Measurements from ENCODE around the gene FGD5. TPM values are rescaled to one million over a fixed set of nuclear protein-coding genes. Genes with fewer than 3 reads are reported as not detected.

Gene FGD5
- total and polyA plus RNA-seq, 2 donors from 2014 or later, result 18.7 to 40.1 TPM

DNA sequence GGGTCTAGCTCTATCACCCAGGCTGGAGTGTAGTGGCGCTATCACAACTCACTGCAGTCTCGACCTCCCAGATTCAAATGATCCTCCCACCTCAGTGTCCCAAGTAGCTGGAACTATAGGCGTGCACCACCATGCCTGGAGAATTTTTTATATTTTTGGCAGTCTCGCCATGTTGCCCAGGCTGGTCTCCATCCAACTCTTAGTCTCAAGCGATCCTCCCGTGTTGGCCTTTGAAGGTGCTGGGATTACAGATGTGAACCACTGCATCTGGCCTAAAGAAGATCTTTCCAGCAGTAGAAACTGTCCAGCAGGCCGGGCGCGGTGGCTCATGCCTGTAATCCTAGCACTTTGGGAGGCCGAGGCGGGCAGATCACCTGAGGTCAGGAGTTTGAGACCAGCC is 73.5 kb downstream of the FGD5 start:
- Histone ChIP-seq H3K27ac (ENCODE audit: low read depth in 2 of 2, low read length in 2 of 2) (no peak overlapping the region), H3K9ac (ENCODE audit: low read length in 3 of 3) (no peak overlapping the region), H3K4me3 (ENCODE audit: low read length in 3 of 3) (no peak overlapping the region), H3K4me1 (ENCODE audit: control insufficient read depth in 2 of 3, insufficient read depth in 2 of 3, low read depth in 1 of 3, low read length in 3 of 3) (no peaks in the 10 kb centered on the region), H3K36me3 (ENCODE audit: control insufficient read depth in 2 of 3, insufficient read depth in 3 of 3, low read length in 3 of 3) (no peaks in the 10 kb centered on the region), H3K9me3 (ENCODE audit: control insufficient read depth in 2 of 3, insufficient read depth in 1 of 3, low read length in 3 of 3) (no peaks in the 10 kb centered on the region), H3K27me3 (ENCODE audit: control insufficient read depth, insufficient read depth, low read length) (no peaks in the 10 kb centered on the region)
- no peak for FAIRE-seq
- DNase-seq, result no peak
- intact Hi-C loops (cut with DNase I), result no loop called here
- TF ChIP-seq, protein P1, sequence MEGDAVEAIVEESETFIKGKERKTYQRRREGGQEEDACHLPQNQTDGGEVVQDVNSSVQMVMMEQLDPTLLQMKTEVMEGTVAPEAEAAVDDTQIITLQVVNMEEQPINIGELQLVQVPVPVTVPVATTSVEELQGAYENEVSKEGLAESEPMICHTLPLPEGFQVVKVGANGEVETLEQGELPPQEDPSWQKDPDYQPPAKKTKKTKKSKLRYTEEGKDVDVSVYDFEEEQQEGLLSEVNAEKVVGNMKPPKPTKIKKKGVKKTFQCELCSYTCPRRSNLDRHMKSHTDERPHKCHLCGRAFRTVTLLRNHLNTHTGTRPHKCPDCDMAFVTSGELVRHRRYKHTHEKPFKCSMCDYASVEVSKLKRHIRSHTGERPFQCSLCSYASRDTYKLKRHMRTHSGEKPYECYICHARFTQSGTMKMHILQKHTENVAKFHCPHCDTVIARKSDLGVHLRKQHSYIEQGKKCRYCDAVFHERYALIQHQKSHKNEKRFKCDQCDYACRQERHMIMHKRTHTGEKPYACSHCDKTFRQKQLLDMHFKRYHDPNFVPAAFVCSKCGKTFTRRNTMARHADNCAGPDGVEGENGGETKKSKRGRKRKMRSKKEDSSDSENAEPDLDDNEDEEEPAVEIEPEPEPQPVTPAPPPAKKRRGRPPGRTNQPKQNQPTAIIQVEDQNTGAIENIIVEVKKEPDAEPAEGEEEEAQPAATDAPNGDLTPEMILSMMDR (IDR thresholded peaks at IDR 0.05; ENCODE audit: borderline replicate concordance, extremely low read depth, insufficient read depth), result no peak

DNA sequence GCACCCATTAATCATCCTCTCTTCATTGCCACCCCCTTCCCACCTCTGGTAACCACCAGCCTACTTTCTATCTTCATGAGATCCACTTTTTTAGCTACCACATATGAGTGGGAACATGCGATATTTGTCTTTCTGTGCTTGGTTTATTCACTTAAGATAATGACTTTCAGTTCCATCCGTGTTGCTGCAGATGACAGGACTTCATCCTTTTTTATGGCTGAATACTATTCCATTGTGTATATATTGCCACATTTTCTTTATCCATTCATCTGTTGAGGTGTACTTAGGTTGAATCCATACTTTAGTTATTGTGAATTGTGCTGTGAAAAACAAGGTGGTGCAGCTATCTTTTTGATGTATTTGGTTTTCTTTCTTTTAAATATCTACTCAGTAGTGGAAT is 75.3 kb downstream of the FGD5 start:
- Histone ChIP-seq H3K4me3 (ENCODE audit: low read length in 3 of 3) (no peak overlapping the region), H3K9ac (ENCODE audit: low read length in 3 of 3) (no peak overlapping the region), H3K4me1 (ENCODE audit: control insufficient read depth in 2 of 3, insufficient read depth in 2 of 3, low read depth in 1 of 3, low read length in 3 of 3) (no peaks in the 10 kb centered on the region), H3K36me3 (ENCODE audit: control insufficient read depth in 2 of 3, insufficient read depth in 3 of 3, low read length in 3 of 3) (peaks cover 0 to 8% (median 8%) of the 10 kb centered on the region in 3 donors), H3K27ac (ENCODE audit: low read depth in 2 of 2, low read length in 2 of 2) (no peak overlapping the region), H3K9me3 (ENCODE audit: control insufficient read depth in 2 of 3, insufficient read depth in 1 of 3, low read length in 3 of 3) (no peaks in the 10 kb centered on the region), H3K27me3 (ENCODE audit: control insufficient read depth, insufficient read depth, low read length) (no peaks in the 10 kb centered on the region)
- TF ChIP-seq, protein P1 (IDR thresholded peaks at IDR 0.05; ENCODE audit: borderline replicate concordance, extremely low read depth, insufficient read depth), result no peak
- FAIRE-seq, result no peak
- intact Hi-C loops (cut with DNase I), result no loop called here
- DNase-seq, result no peak

DNA sequence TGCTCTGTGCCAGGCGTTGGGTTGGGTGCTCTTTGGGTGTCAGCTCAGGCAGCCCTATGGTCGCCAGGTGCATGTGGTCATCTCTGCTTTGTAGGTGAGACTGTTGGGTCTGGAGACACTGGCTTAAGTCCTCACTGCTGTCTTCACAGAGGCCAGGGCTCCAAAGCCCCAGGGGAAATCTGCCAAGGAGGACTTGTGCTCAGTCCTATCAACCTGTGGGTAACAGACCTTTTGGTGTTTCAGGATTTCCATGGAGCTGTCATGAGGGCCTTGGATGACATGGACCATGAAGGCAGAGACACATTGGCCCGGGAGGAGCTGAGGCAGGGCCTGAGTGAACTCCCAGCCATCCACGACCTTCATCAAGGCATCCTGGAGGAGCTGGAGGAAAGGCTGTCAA is 78.5 kb downstream of the FGD5 start:
- no peaks in the 10 kb centered on the region for H3K4me1 ChIP-seq (ENCODE audit: control insufficient read depth in 2 of 3, insufficient read depth in 2 of 3, low read depth in 1 of 3, low read length in 3 of 3)
- H3K27ac ChIP-seq (ENCODE audit: low read depth in 2 of 2, low read length in 2 of 2), result no peak overlapping the region
- H3K4me3 ChIP-seq (ENCODE audit: low read length in 3 of 3), result no peak overlapping the region
- H3K9me3 ChIP-seq (ENCODE audit: control insufficient read depth in 2 of 3, insufficient read depth in 1 of 3, low read length in 3 of 3), result no peaks in the 10 kb centered on the region
- intact Hi-C loops (cut with DNase I), result no loop called here
- FAIRE-seq (no peak), DNase-seq (no peak)
- H3K27me3 ChIP-seq (ENCODE audit: control insufficient read depth, insufficient read depth, low read length), result no peaks in the 10 kb centered on the region
- H3K9ac ChIP-seq (ENCODE audit: low read length in 3 of 3), result no peak overlapping the region
- H3K36me3 ChIP-seq (ENCODE audit: control insufficient read depth in 2 of 3, insufficient read depth in 3 of 3, low read length in 3 of 3), result peaks cover 0 to 24% (median 11%) of the 10 kb centered on the region in 3 donors
- TF ChIP-seq, protein P1 (IDR thresholded peaks at IDR 0.05; ENCODE audit: borderline replicate concordance, extremely low read depth, insufficient read depth), result no peak

- peaks cover 0 to 24% (median 11%) of the 10 kb centered on the region in 3 donors for H3K36me3 ChIP-seq (ENCODE audit: control insufficient read depth in 2 of 3, insufficient read depth in 3 of 3, low read length in 3 of 3)
- H3K27ac ChIP-seq (ENCODE audit: low read depth in 2 of 2, low read length in 2 of 2), result no peak overlapping the region
- DNase-seq, result no peak
- H3K9ac ChIP-seq (ENCODE audit: low read length in 3 of 3), result no peak overlapping the region
- H3K4me1 ChIP-seq (ENCODE audit: control insufficient read depth in 2 of 3, insufficient read depth in 2 of 3, low read depth in 1 of 3, low read length in 3 of 3), result peaks cover 0 to 2% (median 0%) of the 10 kb centered on the region in 3 donors
- intact Hi-C loops (cut with DNase I), result no loop called here
- H3K27me3 ChIP-seq (ENCODE audit: control insufficient read depth, insufficient read depth, low read length), result no peaks in the 10 kb centered on the region
- TF ChIP-seq, protein P1 (IDR thresholded peaks at IDR 0.05; ENCODE audit: borderline replicate concordance, extremely low read depth, insufficient read depth), result no peak
- no peaks in the 10 kb centered on the region for H3K9me3 ChIP-seq (ENCODE audit: control insufficient read depth in 2 of 3, insufficient read depth in 1 of 3, low read length in 3 of 3)
- FAIRE-seq, result no peak
- no peak overlapping the region for H3K4me3 ChIP-seq (ENCODE audit: low read length in 3 of 3)
These were observed 80.2 kb downstream of the FGD5 start for GRCh38 chr3:14898929-14899328.

Data from kidney (tissue), 14 donors.